GM12801 (cell line): ENCODE data around the gene APOL5.

ENCODE experiments used
- TF ChIP-seq, protein P1 (sequence below): IDR thresholded peaks from one replicate; pipeline ENCODE4 v1.5.1; 2011; ENCODE audit warnings: control low read depth; ENCODE audit not compliant: insufficient read length; ENCODE audit errors: extremely low read depth

The APOL5 gene

DNA sequence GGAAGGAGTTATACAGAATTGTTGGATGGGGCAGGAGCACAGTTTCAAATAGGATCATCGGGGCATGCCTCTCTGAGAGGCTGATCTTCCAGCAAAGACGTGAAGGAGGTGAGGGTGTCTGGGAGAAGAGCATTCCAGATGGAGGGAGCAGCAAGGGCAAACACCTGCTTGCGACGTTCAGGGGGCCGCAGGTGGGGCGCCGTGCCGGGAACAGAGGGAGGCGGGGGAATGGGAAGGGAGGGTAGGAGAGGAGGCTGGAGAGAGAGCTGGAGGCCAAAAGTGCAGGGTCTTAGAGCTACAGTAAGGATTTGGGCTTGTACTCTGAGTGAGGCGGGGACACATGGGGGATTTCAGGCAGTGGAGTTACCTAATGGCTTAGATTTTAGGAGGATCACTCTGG, 13.6 kb downstream of the APOL5 start:
- TF ChIP-seq, protein P1, sequence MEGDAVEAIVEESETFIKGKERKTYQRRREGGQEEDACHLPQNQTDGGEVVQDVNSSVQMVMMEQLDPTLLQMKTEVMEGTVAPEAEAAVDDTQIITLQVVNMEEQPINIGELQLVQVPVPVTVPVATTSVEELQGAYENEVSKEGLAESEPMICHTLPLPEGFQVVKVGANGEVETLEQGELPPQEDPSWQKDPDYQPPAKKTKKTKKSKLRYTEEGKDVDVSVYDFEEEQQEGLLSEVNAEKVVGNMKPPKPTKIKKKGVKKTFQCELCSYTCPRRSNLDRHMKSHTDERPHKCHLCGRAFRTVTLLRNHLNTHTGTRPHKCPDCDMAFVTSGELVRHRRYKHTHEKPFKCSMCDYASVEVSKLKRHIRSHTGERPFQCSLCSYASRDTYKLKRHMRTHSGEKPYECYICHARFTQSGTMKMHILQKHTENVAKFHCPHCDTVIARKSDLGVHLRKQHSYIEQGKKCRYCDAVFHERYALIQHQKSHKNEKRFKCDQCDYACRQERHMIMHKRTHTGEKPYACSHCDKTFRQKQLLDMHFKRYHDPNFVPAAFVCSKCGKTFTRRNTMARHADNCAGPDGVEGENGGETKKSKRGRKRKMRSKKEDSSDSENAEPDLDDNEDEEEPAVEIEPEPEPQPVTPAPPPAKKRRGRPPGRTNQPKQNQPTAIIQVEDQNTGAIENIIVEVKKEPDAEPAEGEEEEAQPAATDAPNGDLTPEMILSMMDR, result no peak

DNA sequence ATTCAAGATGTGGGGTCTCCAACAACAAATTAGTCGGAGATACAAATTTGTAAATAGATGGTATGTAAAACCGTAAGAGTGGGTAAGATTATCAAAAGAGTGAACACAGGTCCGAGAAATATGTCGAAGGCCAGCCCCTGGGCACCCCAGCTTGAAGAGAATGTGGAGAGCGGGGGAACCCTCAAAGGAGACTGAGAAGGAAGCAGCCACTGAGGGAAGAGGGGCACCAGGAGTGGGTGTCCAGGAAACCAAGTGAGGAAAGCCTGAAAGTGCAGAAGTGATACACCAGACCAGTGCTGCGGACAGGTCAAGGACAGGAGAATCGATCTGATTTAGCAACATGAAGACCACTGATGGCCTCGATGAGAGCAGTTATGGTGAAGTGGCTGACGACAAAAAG, 14.4 kb downstream of the APOL5 start:
- TF ChIP-seq, protein P1, result no peak

DNA sequence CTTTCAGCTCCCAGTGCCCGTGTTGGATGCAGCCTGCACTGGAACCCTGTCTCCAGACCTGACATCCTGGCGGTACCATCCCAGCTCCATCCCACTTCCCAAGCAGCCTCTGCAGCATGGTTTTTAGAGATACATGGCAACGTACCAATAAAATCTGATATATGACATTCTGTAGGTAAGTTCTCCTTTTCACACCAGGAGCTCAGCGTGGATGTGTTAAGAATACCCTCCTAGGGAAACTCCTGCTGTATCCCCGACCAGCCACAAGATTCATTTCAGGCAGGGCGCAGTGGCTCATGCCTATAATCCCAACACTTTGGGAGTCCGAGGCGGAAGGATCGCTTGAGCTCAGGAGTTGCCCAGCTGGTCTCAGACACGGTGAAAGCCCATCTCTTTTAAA, 15.4 kb downstream of the APOL5 start:
- TF ChIP-seq, protein P1, result no peak

DNA sequence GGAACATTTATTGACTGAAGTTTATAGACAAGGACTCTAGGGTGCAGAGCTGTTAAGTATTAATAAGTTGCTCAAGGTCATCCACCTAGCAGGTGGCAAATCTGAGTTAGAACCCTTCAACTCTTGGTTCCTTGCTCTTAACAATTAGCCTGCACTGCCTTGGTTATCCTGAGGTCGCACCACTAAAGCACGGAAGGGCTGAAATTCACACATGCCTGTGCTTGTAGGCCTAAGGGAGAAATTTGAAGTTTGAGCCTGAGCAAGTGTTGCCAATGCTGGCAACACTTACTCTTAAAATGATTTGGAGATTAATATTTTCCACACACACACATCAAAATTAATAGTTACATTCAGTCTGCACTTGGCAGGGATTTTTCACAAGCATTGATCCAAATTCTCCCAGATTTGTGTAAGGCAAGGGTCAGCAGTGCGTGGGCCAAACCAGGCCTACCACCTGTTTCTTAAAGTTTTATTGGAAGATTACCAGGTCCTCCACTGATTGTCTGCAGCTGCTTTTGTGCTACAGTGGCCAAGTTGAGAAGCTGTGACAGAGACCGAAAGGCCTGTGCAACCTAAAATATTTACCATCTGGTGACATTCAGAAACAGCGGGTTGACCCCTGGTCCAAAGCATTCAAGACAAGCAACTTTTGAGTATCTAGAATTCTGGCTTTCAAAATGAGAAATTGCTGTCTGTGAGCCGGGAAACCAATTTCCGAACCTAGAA, 16.3 kb downstream of the APOL5 start:
- TF ChIP-seq, protein P1, result no peak

DNA sequence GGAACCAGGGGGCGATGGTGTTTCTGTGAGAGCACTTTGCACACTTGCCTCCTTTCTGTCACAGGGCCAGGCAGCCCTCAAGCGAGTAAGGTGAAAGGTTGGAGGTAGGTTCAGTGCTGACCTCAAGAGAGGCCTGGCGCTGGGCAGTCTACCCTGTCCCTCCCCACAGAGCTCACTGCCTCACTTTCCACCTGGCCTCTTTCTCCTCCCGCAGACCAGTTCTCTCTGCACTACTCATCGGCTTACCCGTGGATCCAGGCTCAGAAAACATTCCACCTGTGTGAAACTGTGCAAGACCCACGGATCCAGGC, 16.8 kb downstream of the APOL5 start:
- TF ChIP-seq, protein P1, result no peak

DNA sequence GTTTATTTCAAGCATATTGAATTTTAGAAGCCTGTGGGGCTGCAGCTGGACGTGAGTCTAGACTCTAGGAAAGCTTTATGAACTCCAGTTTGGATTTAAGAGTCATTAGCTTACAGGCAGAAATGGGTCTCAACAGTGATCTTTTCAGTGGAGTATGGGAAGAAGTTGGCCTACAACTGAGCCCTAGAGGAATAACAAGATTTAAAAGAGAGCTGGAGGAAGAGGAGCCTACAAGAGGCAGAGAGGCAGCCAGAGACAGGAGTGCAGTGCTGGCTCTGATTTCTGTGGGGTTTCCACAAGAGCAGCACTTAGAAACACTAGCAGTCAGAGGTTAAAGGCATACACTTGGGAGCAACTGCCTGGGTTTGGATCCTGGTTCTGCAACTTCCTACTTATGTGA, 17.9 kb downstream of the APOL5 start:
- TF ChIP-seq, protein P1, result no peak

DNA sequence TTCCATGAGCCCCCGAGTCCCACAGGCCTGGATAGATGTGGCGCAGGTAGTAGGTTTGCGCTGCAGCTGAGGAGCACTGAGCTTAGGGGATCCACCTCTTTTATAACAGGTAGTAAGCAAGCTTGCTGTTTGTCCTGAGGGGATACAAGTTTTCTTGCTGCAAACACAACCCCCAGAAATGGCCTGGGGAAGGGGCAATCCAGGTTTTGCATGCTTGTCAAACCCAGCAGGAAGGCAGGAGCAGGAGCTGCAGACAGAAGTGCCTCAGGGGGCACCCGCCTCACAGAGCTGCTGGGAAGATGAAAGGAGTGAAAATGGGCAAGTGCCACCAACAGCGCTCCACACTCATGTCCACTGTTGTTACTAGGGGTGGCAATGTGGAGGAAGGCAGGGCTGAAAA, 18.5 kb downstream of the APOL5 start:
- TF ChIP-seq, protein P1, result no peak
